Esophagus squamous epithelium (tissue), 5 donors: ENCODE measurements around the gene FFAR4. TPM values are rescaled to one million over a fixed set of nuclear protein-coding genes. Genes with fewer than 3 reads are reported as not detected.

Experiments
- DNase-seq: peaks from one replicate; lab custom pipeline; 2025; lab: John Stamatoyannopoulos, UW
- H3K27ac ChIP-seq, 4 donors: fragments of 200-600 bp; sonication (generic); one replicate each; pipeline ENCODE4 v1.5.1; 2016 to 2019; ENCODE audit warnings: mild to moderate bottlenecking in 1 of 4
- H3K27me3 ChIP-seq, 4 donors: fragments of 200-600 bp; sonication (generic); 1 replicate in 3 of 4; 2 replicates in 1 of 4; pipeline versions ENCODE4 v1.5.1 to v1.6.0; 2017 to 2021; ENCODE audit warnings: antibody characterized with exemption in 1 of 4
- H3K36me3 ChIP-seq, 3 donors: fragments of 200-600 bp; sonication (generic); one replicate each; pipeline ENCODE4 v1.5.1; 2016 to 2019
- H3K4me1 ChIP-seq, 3 donors: fragments of 200-600 bp; sonication (generic); one replicate each; pipeline ENCODE4 v1.5.1; 2017 to 2019
- H3K4me3 ChIP-seq, 4 donors: fragments of 200-600 bp; sonication (generic); 1 replicate in 3 of 4; 2 replicates in 1 of 4; pipeline ENCODE4 v1.5.1; 2016 to 2019; ENCODE audit warnings: mild to moderate bottlenecking in 2 of 4, moderate library complexity in 1 of 4
- H3K9me3 ChIP-seq, 3 donors: fragments of 200-600 bp; sonication (generic); one replicate each; pipeline ENCODE4 v1.5.1; 2016 to 2019
- CTCF ChIP-seq, 6 experiments: fragments of 450-650 bp in 4 of 6; fragments of 200-600 bp in 2 of 6; sonication (generic) in 2 of 6; IDR thresholded peaks; one replicate each; pipeline ENCODE4 v1.5.1; 2016 to 2019; ENCODE audit warnings: antibody characterized with exemption in 6 of 6, mild to moderate bottlenecking in 4 of 6, moderate library complexity in 4 of 6
- POLR2A ChIP-seq, 4 donors: fragments of 450-650 bp; IDR thresholded peaks; one replicate each; pipeline ENCODE4 v1.6.1; 2017; ENCODE audit warnings: antibody characterized with exemption in 4 of 4, mild to moderate bottlenecking in 4 of 4, moderate library complexity in 3 of 4
- WGBS, 2 donors: methylation state at CpG; one replicate each; pipeline ENCODE4 v1.1.5; 2018; 5-methylcytosine and 5-hydroxymethylcytosine counted together
- intact Hi-C: fragments of 100-400 bp; cut with DNase I; formaldehyde crosslinking; loops from one replicate; pipeline ENCODE4 v1.15.0; 2022
- total RNA-seq, 4 donors: library from RNA; depleted of rRNA; stranded (reverse); fragments of >200 nt; gene quantifications; one replicate each; pipeline ENCODE4 v1.1.0, GENCODE V29; 2016
- donor health status: DM: yes; HTN: yes; CAD: no.

Gene FFAR4
- total RNA-seq, 4 donors from 2014 or later = 0.26 to 1.1 TPM; not detected in 2

DNA sequence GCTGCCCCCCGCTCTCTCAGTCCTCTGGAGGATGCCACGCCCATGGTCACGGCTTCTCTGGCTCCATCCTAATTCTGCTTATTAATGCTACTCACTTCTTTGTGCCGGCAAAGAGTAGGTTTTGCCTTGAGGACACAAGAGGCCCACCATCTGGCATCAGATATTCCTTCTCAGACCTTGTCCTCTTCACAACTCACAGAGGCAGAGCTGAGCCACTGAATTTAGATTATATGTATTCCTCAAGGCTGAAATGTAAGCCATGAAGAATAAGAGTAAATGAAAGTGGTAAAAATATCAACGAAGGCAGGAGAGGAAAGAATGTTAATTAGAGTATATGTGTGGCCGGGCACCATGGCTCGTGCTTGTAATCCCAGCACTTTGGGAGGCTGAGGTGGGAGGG, 28.1 kb downstream of the FFAR4 start:
- Histone ChIP-seq H3K4me1 (peaks cover 0 to 5% (median 0%) of the 10 kb centered on the region in 3 donors), H3K4me3 (no peak overlapping the region), H3K27ac (no peak overlapping the region), H3K9me3 (no peaks in the 10 kb centered on the region), H3K27me3 (peaks cover 0 to 8% (median 0%) of the 10 kb centered on the region in 4 donors), H3K36me3 (no peaks in the 10 kb centered on the region)
- 66 to 79% methylated on average over 7 of the region's 7 CpGs for WGBS, 2 donors
- no peak for DNase-seq
- TF ChIP-seq CTCF (IDR thresholded peaks at IDR 0.05) = no peak
- no peak for TF ChIP-seq POLR2A (IDR thresholded peaks at IDR 0.05)
- intact Hi-C loops = no loop called here

GRCh38 chr10:93595378-93596161, 29.1 kb downstream of the FFAR4 start:
- 72 to 89% methylated on average over 3 to 5 of the region's 5 CpGs for WGBS, 2 donors
- H3K27ac ChIP-seq = no peak overlapping the region
- intact Hi-C loops = no loop called here

DNA sequence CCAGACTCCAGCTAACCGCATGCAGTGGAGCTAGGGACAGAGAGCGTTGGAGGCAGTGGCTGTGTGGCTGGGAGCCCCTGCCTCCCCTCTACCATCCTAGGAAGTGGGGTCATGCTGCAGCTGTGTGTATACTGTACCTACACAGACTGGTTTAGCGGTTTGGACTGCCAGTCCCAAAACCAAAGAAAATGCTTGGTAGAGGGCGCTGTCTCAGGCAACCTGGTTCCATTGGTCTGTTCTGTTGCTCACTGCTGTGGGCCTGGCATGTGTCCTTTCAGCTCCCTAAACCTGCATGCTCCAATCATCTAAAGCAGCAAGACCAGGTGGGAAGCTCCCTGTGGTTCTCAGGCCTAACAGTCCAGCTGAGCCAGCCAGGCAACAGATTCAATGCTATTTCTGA, 30.1 kb downstream of the FFAR4 start:
- Histone ChIP-seq H3K27ac (no peak overlapping the region), H3K9me3 (no peaks in the 10 kb centered on the region), H3K4me3 (no peak overlapping the region), H3K4me1 (peaks cover 3 to 12% (median 9%) of the 10 kb centered on the region in 3 donors), H3K36me3 (no peaks in the 10 kb centered on the region), H3K27me3 (peaks cover 0 to 29% (median 4%) of the 10 kb centered on the region in 4 donors)
- intact Hi-C loops = no loop called here
- 90 to 100% methylated on average over 2 to 3 of the region's 4 CpGs for WGBS, 2 donors
- TF ChIP-seq POLR2A (IDR thresholded peaks at IDR 0.05) (no peak), CTCF (IDR thresholded peaks at IDR 0.05) (no peak)
- DNase-seq = no peak

More at GRCh38 chr10:93595378-93596161, 29.1 kb downstream of the FFAR4 start:
- peaks cover 0 to 7% (median under 1%) of the 10 kb centered on the region in 3 donors for H3K4me1 ChIP-seq
- DNase-seq = no peak
- TF ChIP-seq CTCF (IDR thresholded peaks at IDR 0.05) (no peak), POLR2A (IDR thresholded peaks at IDR 0.05) (no peak)
- H3K27me3 ChIP-seq = peaks cover 0 to 19% (median 3%) of the 10 kb centered on the region in 4 donors
- no peaks in the 10 kb centered on the region for H3K9me3 ChIP-seq
- H3K36me3 ChIP-seq = no peaks in the 10 kb centered on the region
- no peak overlapping the region for H3K4me3 ChIP-seq

GRCh38 chr10:93597075-93597599, 30.7 kb downstream of the FFAR4 start:
- peaks cover 3 to 15% (median 9%) of the 10 kb centered on the region in 3 donors for H3K4me1 ChIP-seq
- H3K27me3 ChIP-seq = peaks cover 0 to 35% (median 4%) of the 10 kb centered on the region in 4 donors
- WGBS, 2 donors = 63% methylated on average over 1 of the region's 1 CpG
- no peak overlapping the region for H3K27ac ChIP-seq
- intact Hi-C loops = no loop called here
- no peaks in the 10 kb centered on the region for H3K9me3 ChIP-seq
- no peak for DNase-seq
- no peak for TF ChIP-seq CTCF (IDR thresholded peaks at IDR 0.05)
- TF ChIP-seq POLR2A (IDR thresholded peaks at IDR 0.05) = no peak
- H3K4me3 ChIP-seq = no peak overlapping the region
- no peaks in the 10 kb centered on the region for H3K36me3 ChIP-seq

GRCh38 chr10:93598157-93598556, 31.7 kb downstream of the FFAR4 start:
- Histone ChIP-seq H3K27ac (no peak overlapping the region), H3K4me1 (peaks cover 3 to 15% (median 9%) of the 10 kb centered on the region in 3 donors), H3K36me3 (no peaks in the 10 kb centered on the region), H3K4me3 (no peak overlapping the region), H3K27me3 (peaks cover 0 to 45% (median 7%) of the 10 kb centered on the region in 4 donors), H3K9me3 (no peaks in the 10 kb centered on the region)
- WGBS, 2 donors = 77 to 90% methylated on average over 5 of the region's 5 CpGs
- intact Hi-C loops = no loop called here
- DNase-seq = no peak
- TF ChIP-seq CTCF (IDR thresholded peaks at IDR 0.05) (no peak), POLR2A (IDR thresholded peaks at IDR 0.05) (no peak)
